ENCODE data around the gene STK16.

Gene STK16

DNA sequence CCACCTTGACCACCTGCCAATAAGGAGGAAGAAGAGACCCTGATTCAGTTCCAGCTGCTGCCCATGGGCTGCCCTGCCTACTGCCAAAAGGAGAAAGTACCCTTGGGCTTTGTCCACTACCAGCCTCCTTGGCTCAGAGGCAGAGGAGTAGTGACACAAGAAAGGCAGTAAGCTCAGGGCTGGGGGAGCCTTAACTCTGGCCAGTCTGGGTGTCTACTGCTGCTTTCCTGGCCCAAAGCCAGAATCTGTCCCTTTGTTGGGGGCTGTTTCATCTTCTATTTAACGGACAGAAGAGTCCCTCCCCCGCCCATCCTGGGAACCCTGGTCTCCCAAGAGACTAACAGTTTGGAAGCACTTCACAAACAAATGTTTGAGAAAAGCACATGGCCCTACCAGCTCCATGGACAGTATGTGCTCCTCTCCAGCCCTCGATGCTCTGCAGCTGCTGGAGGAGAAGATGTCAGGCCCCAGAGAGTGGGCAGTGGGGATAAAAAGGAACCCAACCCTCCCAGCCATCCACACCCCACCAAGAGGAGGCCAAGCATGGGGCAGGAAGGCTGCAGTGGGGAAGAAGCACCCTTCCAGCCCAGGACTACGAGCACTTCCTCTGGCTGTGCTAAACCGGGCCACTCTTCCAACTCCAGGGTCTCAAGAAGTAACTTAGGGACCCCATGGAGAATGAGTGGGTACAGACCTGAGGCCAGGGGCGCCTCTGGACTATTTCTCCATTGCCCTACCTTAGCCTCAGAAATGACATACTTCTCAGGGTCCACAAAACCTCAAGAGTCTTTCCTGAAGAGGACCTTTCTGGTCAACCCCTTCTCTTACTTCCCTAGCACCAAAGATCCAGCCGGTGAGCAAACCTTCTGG, 17.0 kb upstream of the STK16 start:
- no peaks in the 10 kb centered on the region for H3K9me3 ChIP-seq (ENCODE audit: control insufficient read depth in 1 of 2, low read length in 2 of 2)
- H3K4me1 ChIP-seq (ENCODE audit: control insufficient read depth in 1 of 2, insufficient read depth in 2 of 2, low read length in 2 of 2) = peaks cover 10 to 29% of the 10 kb centered on the region in 2 donors

DNA sequence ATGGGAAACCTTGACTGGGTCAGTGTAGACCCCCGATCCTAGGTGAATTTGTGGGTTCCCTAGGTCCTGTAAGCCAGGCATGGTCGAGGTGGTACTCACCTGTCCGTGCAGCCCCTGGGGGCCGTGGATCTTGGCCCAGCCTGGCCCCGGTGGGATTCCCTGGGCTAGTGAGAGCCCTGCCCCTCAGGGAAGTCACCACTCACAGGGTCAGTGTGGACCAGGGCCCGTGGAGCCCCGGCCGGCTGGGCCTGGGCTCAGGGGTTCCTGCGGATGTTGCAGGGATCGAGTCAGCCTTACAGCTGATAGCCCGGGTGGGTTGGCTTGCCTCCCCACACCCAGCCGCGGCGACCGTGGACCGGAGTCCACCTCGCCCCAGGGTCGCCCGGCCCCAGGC, 16.4 kb upstream of the STK16 start:
- no peaks in the 10 kb centered on the region for H3K27me3 ChIP-seq (ENCODE audit: low read depth, low read length)
- peaks cover 43% of the 10 kb centered on the region in 2 donors for H3K36me3 ChIP-seq (ENCODE audit: control insufficient read depth in 1 of 2, insufficient read depth in 2 of 2, low read length in 2 of 2)
- H3K4me1 ChIP-seq (ENCODE audit: control insufficient read depth in 1 of 2, insufficient read depth in 2 of 2, low read length in 2 of 2) = peaks cover 10 to 29% of the 10 kb centered on the region in 2 donors
- peak overlapping the region; percentile 90 to 94 for H3K4me3 ChIP-seq (ENCODE audit: low read depth in 1 of 2, low read length in 2 of 2)
- no peaks in the 10 kb centered on the region for H3K9me3 ChIP-seq (ENCODE audit: control insufficient read depth in 1 of 2, low read length in 2 of 2)
- H3K27ac ChIP-seq (ENCODE audit: low read length) = peak overlapping the region; percentile 90

More for the DNA sequence above, 17.0 kb upstream of the STK16 start:
- Histone ChIP-seq H3K4me3 (ENCODE audit: low read depth in 1 of 2, low read length in 2 of 2) (peak overlapping the region; percentile 90 to 94), H3K27ac (ENCODE audit: low read length) (peak overlapping the region; percentile 90), H3K27me3 (ENCODE audit: low read depth, low read length) (no peaks in the 10 kb centered on the region), H3K36me3 (ENCODE audit: control insufficient read depth in 1 of 2, insufficient read depth in 2 of 2, low read length in 2 of 2) (peaks cover 43% of the 10 kb centered on the region in 2 donors)

DNA sequence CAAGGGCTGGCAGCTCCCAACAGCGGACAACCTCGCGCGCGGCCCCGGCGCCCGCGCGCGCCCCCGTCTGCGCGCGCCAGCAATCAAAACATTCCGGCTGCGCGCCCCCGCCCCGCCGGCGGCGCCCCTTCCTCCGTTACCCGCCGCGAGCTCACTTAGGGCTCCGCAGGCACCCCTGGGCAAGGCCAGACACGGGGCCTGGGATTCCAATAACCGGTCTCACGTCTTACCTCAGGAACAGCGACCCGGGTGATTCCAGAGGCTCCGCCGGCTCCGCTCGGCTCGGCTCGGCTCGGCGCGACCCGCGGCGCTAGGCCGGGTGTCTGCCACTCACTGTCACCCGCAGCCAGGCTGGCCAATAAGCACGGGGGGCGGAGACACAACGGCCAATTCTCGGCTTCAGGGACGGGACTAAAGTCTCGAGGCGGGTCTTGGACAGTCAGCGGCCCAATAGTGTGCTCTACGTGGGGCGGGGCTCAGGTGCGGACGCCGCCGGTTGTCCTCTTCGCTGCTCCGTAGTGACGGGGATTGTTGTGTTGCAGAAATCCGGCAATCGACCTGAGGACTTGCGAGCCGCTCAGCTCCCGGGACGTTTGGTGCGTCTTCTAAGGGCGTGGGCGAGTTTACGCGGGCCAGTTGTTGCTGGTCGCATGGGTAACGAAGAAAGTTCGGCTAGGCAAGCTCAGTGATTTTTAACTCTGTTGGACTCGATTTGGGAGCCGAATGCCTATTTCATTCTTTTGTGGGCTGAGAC, 15.8 kb upstream of the STK16 start, which contains the start of the genes ANKZF1 and ATG9A:
Gene ANKZF1 (plus strand): TSS at position 502 of the 754 bp plus-strand sequence. CDS start 452 bp downstream, outside the sequence.
Gene ATG9A (minus strand): TSS at position 332 of the 754 bp plus-strand sequence. CDS start 1,612 bp downstream, outside the sequence.
- Histone ChIP-seq H3K4me3 (ENCODE audit: low read depth in 1 of 2, low read length in 2 of 2) (peak within 1 kb of the TSS; percentile 90 to 94), H3K9me3 (ENCODE audit: control insufficient read depth in 1 of 2, low read length in 2 of 2) (no peaks in the 10 kb centered on the region), H3K27me3 (ENCODE audit: low read depth, low read length) (no peaks in the 10 kb centered on the region), H3K36me3 (ENCODE audit: control insufficient read depth in 1 of 2, insufficient read depth in 2 of 2, low read length in 2 of 2) (peaks cover 43% of the 10 kb centered on the region in 2 donors), H3K27ac (ENCODE audit: low read length) (peak within 1 kb of the TSS; percentile 90), H3K4me1 (ENCODE audit: control insufficient read depth in 1 of 2, insufficient read depth in 2 of 2, low read length in 2 of 2) (peaks cover 10 to 29% of the 10 kb centered on the region in 2 donors)

DNA sequence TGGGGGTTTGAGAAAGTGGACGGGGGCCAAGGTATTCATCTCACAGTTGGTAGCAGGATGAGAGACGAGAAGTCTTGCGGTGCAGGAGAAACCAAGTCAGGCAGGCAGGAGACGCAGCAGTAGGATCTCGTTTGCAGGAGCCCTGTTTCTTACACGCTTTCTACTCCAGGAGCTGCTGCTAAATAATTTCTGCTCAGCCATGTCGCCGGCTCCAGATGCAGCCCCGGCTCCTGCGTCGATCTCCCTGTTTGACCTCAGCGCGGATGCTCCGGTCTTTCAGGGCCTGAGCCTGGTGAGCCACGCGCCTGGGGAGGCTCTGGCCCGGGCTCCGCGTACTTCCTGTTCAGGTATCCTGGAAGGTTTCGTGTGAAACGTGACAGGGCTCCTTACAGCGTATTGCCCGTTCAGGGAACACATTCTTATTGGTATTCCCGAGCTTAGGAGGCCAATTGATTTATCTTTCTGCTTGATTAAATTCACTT, 15.2 kb upstream of the STK16 start:
- no peaks in the 10 kb centered on the region for H3K27me3 ChIP-seq (ENCODE audit: low read depth, low read length)

DNA sequence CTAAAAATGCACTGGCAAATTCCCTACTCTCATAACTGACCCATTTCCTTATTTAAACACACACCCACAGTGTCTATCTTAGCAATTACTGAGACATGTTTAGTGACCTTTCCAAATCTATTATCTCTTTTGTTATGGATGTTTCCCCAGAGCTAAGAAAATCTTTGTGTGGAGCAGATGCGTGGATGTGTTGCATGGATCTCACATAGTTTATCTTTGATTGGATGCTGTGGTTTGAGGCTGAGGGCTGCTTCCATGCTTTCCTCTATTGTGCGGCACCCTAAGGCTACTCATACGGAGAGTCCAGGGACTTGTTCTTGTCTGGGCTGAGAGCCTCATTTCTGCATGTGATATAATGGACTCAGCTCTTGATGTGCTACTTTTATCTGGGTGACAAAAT, 10.9 kb upstream of the STK16 start:
- Histone ChIP-seq H3K4me3 (ENCODE audit: low read depth in 1 of 2, low read length in 2 of 2) (no peak overlapping the region), H3K27ac (ENCODE audit: low read length) (no peak overlapping the region), H3K4me1 (ENCODE audit: control insufficient read depth in 1 of 2, insufficient read depth in 2 of 2, low read length in 2 of 2) (peaks cover 0 to 14% of the 10 kb centered on the region in 2 donors), H3K36me3 (ENCODE audit: control insufficient read depth in 1 of 2, insufficient read depth in 2 of 2, low read length in 2 of 2) (peaks cover 57 to 77% of the 10 kb centered on the region in 2 donors), H3K9me3 (ENCODE audit: control insufficient read depth in 1 of 2, low read length in 2 of 2) (no peaks in the 10 kb centered on the region), H3K27me3 (ENCODE audit: low read depth, low read length) (no peaks in the 10 kb centered on the region)

More for the DNA sequence above, 15.2 kb upstream of the STK16 start:
- Histone ChIP-seq H3K27ac (ENCODE audit: low read length) (peak overlapping the region; percentile 90), H3K36me3 (ENCODE audit: control insufficient read depth in 1 of 2, insufficient read depth in 2 of 2, low read length in 2 of 2) (peaks cover 43% of the 10 kb centered on the region in 2 donors), H3K4me1 (ENCODE audit: control insufficient read depth in 1 of 2, insufficient read depth in 2 of 2, low read length in 2 of 2) (peaks cover 10 to 29% of the 10 kb centered on the region in 2 donors), H3K4me3 (ENCODE audit: low read depth in 1 of 2, low read length in 2 of 2) (peak overlapping the region; percentile 90 to 94), H3K9me3 (ENCODE audit: control insufficient read depth in 1 of 2, low read length in 2 of 2) (no peaks in the 10 kb centered on the region)

DNA sequence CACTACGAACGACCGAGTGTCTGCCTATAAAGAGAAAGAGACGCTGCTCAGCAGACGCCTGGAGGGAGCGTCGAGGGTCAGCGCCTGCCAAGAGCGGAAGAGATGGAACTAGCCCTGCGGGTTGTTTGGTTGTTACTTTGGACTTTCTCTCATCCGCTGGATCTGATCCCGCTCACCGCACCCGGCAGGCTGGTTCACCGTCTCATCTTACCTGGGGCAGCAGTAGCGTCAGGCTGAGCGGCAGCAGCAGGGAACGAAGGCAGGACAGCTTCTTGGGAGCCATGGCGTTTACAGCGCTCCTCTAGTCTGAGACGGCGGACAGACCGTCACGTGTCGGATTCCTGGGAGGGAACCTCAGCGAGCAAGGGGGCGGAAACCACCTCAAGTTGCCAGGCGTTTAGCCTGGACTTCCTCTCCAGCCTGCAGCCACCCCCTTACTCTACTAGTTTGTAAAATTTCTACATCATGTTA, 2.0 kb upstream of the STK16 start:
- Histone ChIP-seq H3K27ac (ENCODE audit: low read length) (peak overlapping the region; percentile 39), H3K36me3 (ENCODE audit: control insufficient read depth in 1 of 2, insufficient read depth in 2 of 2, low read length in 2 of 2) (peaks cover 13 to 32% of the 10 kb centered on the region in 2 donors), H3K4me3 (ENCODE audit: low read depth in 1 of 2, low read length in 2 of 2) (peak overlapping the region; percentile 36 to 46), H3K4me1 (ENCODE audit: control insufficient read depth in 1 of 2, insufficient read depth in 2 of 2, low read length in 2 of 2) (peaks cover 12 to 30% of the 10 kb centered on the region in 2 donors), H3K27me3 (ENCODE audit: low read depth, low read length) (no peaks in the 10 kb centered on the region), H3K9me3 (ENCODE audit: control insufficient read depth in 1 of 2, low read length in 2 of 2) (no peaks in the 10 kb centered on the region)

DNA sequence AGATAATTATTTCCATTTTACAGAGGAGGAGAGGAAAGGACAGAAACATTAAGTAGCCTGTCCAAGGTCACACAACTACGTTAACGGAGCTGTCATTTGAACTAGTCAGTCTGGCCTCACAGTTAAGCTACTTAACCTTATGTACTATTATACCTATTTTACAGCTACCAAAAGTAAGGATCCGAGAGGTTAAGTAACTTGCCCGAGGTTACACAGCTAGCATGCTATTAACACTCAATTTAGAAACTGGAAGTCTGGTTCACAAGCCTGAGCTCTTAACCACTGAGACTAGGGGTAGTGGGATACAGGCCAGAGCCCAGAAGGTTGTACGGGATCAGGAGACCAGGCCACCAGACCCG, 511 bp upstream of the STK16 start:
- Histone ChIP-seq H3K36me3 (ENCODE audit: control insufficient read depth in 1 of 2, insufficient read depth in 2 of 2, low read length in 2 of 2) (peaks cover 14 to 28% of the 10 kb centered on the region in 2 donors), H3K9me3 (ENCODE audit: control insufficient read depth in 1 of 2, low read length in 2 of 2) (no peaks in the 10 kb centered on the region), H3K27ac (ENCODE audit: low read length) (peak overlapping the region; percentile 95), H3K4me3 (ENCODE audit: low read depth in 1 of 2, low read length in 2 of 2) (peak overlapping the region; percentile 83 to 87), H3K27me3 (ENCODE audit: low read depth, low read length) (no peaks in the 10 kb centered on the region), H3K4me1 (ENCODE audit: control insufficient read depth in 1 of 2, insufficient read depth in 2 of 2, low read length in 2 of 2) (peaks cover 23 to 42% of the 10 kb centered on the region in 2 donors)

DNA sequence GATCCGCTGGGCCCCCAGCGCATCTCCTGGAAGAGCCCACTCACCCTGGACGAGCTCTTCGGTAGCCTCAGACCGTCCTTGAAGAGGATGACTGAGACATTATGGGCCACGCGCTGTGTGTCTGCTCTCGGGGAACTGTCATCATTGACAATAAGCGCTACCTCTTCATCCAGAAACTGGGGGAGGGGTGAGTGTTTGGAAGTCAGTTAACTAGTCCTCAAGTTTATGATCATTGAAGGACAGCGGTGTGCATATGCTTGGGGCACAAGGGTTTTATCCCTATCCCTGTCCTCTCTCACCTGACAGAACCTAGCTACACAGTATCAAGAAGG, 586 bp downstream of the STK16 start:
- Histone ChIP-seq H3K4me3 (ENCODE audit: low read depth in 1 of 2, low read length in 2 of 2) (peak overlapping the region; percentile 83 to 87), H3K36me3 (ENCODE audit: control insufficient read depth in 1 of 2, insufficient read depth in 2 of 2, low read length in 2 of 2) (peaks cover 14 to 31% of the 10 kb centered on the region in 2 donors), H3K4me1 (ENCODE audit: control insufficient read depth in 1 of 2, insufficient read depth in 2 of 2, low read length in 2 of 2) (peaks cover 30 to 51% of the 10 kb centered on the region in 2 donors), H3K27ac (ENCODE audit: low read length) (peak overlapping the region; percentile 95), H3K9me3 (ENCODE audit: control insufficient read depth in 1 of 2, low read length in 2 of 2) (no peaks in the 10 kb centered on the region), H3K27me3 (ENCODE audit: low read depth, low read length) (no peaks in the 10 kb centered on the region)

DNA sequence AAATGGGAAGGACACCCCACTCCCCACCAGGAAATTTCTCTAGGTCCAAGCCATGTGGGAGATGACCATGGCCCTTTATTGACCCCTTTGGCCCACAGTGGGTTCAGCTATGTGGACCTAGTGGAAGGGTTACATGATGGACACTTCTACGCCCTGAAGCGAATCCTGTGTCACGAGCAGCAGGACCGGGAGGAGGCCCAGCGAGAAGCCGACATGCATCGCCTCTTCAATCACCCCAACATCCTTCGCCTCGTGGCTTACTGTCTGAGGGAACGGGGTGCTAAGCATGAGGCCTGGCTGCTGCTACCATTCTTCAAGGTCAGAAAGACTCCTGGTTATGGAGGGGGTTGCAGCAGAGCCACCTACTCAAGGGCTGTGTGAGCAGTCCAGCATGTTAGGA, 1.3 kb downstream of the STK16 start:
- peak overlapping the region in 1 of 2 donors; percentile 87 for H3K4me3 ChIP-seq (ENCODE audit: low read depth in 1 of 2, low read length in 2 of 2)
- H3K27me3 ChIP-seq (ENCODE audit: low read depth, low read length) = no peaks in the 10 kb centered on the region
- H3K9me3 ChIP-seq (ENCODE audit: control insufficient read depth in 1 of 2, low read length in 2 of 2) = no peaks in the 10 kb centered on the region
- peaks cover 30 to 51% of the 10 kb centered on the region in 2 donors for H3K4me1 ChIP-seq (ENCODE audit: control insufficient read depth in 1 of 2, insufficient read depth in 2 of 2, low read length in 2 of 2)
- no peak overlapping the region for H3K27ac ChIP-seq (ENCODE audit: low read length)
- H3K36me3 ChIP-seq (ENCODE audit: control insufficient read depth in 1 of 2, insufficient read depth in 2 of 2, low read length in 2 of 2) = peaks cover 14 to 34% of the 10 kb centered on the region in 2 donors

DNA sequence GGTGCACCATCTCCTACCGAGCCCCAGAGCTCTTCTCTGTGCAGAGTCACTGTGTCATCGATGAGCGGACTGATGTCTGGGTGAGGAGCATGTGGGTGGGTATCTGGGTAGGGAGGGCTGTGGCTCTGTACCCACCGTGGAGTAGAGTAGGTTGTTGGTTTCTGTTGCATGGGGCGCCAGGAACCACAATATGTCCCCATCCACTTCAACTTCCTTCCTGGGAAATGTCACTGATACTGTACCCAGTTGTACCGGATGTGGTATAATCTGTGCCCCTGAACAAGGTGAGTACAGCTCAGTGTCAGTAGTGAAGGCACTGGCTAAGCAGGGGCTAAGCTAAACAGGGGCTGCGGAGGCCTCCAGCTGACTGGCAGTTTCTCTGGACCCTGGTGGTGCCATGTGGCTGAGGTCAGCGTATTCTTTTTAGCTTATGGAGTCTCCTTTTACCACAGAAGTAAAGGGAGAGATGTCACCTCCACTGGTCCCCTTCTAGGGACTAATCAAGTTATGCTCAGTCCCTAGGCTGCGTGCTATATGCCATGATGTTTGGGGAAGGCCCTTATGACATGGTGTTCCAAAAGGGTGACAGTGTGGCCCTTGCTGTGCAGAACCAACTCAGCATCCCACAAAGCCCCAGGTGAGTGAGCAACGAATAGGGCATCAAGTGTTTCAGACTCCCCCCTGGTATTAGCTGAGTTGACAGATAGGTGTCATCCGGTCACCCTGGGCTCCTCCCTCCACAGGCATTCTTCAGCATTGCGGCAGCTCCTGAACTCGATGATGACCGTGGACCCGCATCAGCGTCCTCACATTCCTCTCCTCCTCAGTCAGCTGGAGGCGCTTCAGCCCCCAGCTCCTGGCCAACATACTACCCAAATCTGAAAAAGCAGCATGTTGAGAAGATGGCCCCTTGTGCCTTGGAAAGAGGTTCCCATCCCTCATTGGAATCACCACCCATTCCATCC, 2.7 kb downstream of the STK16 start:
- Histone ChIP-seq H3K4me3 (ENCODE audit: low read depth in 1 of 2, low read length in 2 of 2) (no peak overlapping the region), H3K27ac (ENCODE audit: low read length) (peak overlapping the region; percentile 90), H3K4me1 (ENCODE audit: control insufficient read depth in 1 of 2, insufficient read depth in 2 of 2, low read length in 2 of 2) (peaks cover 30 to 56% of the 10 kb centered on the region in 2 donors), H3K9me3 (ENCODE audit: control insufficient read depth in 1 of 2, low read length in 2 of 2) (no peaks in the 10 kb centered on the region), H3K27me3 (ENCODE audit: low read depth, low read length) (no peaks in the 10 kb centered on the region), H3K36me3 (ENCODE audit: control insufficient read depth in 1 of 2, insufficient read depth in 2 of 2, low read length in 2 of 2) (peaks cover 14 to 34% of the 10 kb centered on the region in 2 donors)
